ENCODE measurements around the gene RNF126.
A peak's percentile ranks its signal among the peaks of the same experiment; 100 is the strongest.

RNF126 gene

DNA sequence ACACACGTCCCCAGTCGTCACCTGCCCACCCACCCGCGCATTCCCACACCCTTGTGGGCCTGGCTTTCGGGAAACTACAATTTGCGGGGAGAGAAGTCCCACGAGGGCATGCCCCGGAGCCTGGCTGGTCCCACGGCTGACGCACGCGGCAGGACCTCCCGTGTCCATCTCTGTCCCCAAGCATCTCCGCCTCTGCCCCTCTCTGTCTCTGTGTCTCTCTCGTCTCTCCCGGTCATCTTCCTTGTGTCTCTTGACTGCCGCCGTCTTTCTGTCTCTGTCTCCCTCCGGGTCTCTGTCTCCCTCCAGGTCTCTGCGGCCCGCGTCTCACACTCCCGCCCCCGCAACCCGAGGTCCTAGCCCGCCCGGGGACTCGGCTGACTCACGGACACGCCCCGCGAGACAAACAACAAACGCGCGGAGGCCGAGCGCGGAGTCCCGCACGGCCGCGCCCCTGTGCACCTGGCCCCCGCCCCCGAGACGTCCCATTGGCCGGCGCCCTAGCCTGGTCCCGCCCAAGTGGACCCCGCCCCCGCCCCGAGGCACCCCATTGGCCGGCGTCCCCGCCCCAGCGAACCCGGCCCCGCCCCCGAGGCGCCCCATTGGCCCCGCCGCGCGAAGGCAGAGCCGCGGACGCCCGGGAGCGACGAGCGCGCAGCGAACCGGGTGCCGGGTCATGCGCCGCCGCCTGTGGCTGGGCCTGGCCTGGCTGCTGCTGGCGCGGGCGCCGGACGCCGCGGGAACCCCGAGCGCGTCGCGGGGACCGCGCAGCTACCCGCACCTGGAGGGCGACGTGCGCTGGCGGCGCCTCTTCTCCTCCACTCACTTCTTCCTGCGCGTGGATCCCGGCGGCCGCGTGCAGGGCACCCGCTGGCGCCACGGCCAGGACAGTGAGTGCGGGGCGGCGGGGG lies 23.5 kb downstream of the RNF126 start, which contains the start of gene FGF22:
Gene FGF22, plus strand, starts transcription at position 627 of the 908 bp plus-strand sequence. Its CDS starts 47 bp downstream, at position 674.
- no peak for TF ChIP-seq CTCF (IDR thresholded peaks at IDR 0.05)
- H3K27ac ChIP-seq = peak within 1 kb of the TSS; percentile 33 to 72
- H3K4me3 ChIP-seq = peak within 1 kb of the TSS; percentile 75
- peak; percentile 95 for DNase-seq (ENCODE audit: low spot score)

DNA sequence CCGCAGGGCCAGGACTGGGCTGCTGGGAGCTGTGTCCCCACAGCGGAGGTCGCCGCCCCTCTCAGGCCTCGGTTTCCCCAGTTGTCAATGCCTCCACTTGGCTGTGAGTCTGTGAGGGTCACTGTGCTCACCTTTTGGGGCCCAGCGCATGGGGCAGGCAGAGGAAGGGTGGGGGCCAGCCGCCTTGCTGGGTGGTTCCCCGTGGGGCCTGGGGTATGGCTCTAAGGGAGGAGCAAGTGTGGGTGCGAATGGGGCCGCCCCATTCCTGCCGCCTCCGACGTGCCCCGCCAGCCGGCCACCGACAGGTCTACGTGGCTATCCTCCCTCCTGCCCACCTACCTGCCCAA lies 24.1 kb downstream of the RNF126 start:
- H3K27ac ChIP-seq = peak overlapping the region; percentile 33 to 72
- peak overlapping the region; percentile 75 for H3K4me3 ChIP-seq
- DNase-seq (ENCODE audit: low spot score) = no peak
- no peak for TF ChIP-seq CTCF (IDR thresholded peaks at IDR 0.05)

DNA sequence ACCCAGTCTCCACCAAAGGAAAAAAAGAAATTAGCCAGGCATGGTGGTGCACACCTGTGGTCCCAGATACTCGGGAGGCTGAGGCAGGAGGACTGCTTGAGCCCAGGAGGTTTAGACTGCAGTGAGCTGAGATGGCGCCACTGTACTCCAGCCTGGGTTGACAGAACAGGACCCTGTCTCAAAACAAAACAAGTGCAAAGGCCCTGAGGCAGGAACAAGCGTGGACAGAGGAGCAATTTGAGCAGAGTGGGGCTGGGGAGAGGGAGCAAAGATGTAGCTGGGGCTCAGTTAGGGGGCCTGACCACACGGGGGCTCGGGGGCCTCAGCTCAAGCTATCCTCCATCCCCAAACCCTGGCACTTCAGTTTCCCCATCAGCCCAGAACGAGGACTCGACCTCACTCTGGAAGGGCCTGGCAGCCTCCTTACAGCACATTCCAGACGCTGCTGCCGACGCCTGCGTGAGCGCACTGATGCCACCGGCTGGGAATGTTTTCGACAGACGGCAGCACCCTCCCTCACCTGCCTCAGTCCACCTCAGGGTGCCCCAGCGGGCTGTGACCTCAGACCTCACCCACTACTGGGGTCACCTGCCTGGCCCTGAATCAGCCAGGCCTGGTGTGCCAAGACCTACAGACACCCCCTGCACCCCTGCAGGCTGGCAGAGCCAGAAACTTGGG lies 27.9 kb downstream of the RNF126 start:
- no peak for TF ChIP-seq CTCF (IDR thresholded peaks at IDR 0.05)
- DNase-seq (ENCODE audit: low spot score) = no peak
- H3K27ac ChIP-seq = no peak overlapping the region
- H3K4me3 ChIP-seq = no peak overlapping the region

GRCh38 chr19:633786-634639 lies 29.0 kb downstream of the RNF126 start:
- Histone ChIP-seq H3K4me3 (peak overlapping the region; percentile 90), H3K27ac (no peak overlapping the region)
- no peak for TF ChIP-seq CTCF (IDR thresholded peaks at IDR 0.05)
- no peak for DNase-seq (ENCODE audit: low spot score)

- peak; percentile 99 for DNase-seq (ENCODE audit: low spot score)
- TF ChIP-seq CTCF (IDR thresholded peaks at IDR 0.05) = no peak
- H3K4me3 ChIP-seq = peak within 1 kb of the TSS; percentile 90
- peak within 1 kb of the TSS in 1 of 2 donors; percentile 71 for H3K27ac ChIP-seq
Observed at GRCh38 chr19:633068-633785, 29.8 kb downstream of the RNF126 start, which contains the start of gene POLRMT. TSS of gene POLRMT (minus strand) at chr19:633537. CDS start at chr19:633512, 25 bp downstream.

- TF ChIP-seq CTCF (IDR thresholded peaks at IDR 0.05) = no peak
- peak overlapping the region; percentile 90 for H3K4me3 ChIP-seq
- H3K27ac ChIP-seq = no peak overlapping the region
- no peak for DNase-seq (ENCODE audit: low spot score)
Observed at GRCh38 chr19:632579-633067, 30.4 kb downstream of the RNF126 start.
